ENCODE results near the gene NCLN. TPM values are rescaled to one million over a fixed set of nuclear protein-coding genes. Genes with fewer than 3 reads are reported as not detected.

The NCLN gene
- polyA plus RNA-seq, 3 donors = 26.3 to 51.8 (median 37.5) TPM

Other genes with a start within 250 kb of the NCLN start
- 1 to 10 TPM; 1.1 to 2.1 (median 1.7) TPM for gene ZNF77, start 241.0 kb upstream of the NCLN start, polyA plus RNA-seq
- 1 to 10 TPM in 2 of 3 donors, under 1 TPM in 1; 0.77 to 2.2 (median 1.8) TPM for gene TLE6, start 208.4 kb upstream of the NCLN start, polyA plus RNA-seq
- 10 to 100 TPM; 21.1 to 53.6 (median 25.2) TPM for gene TLE2, start 156.7 kb upstream of the NCLN start, polyA plus RNA-seq
- 100 to 1,000 TPM; 266 to 554 (median 286) TPM for gene TLE5, start 123.4 kb upstream of the NCLN start, polyA plus RNA-seq
- gene GNA11, start 91.6 kb upstream of the NCLN start, polyA plus RNA-seq = 10 to 100 TPM; 20.5 to 38.1 (median 36.8) TPM
- 1 to 10 TPM in 2 of 3 donors, under 1 TPM in 1; 0.86 to 8.5 (median 6.9) TPM for gene GNA15, start 49.9 kb upstream of the NCLN start, polyA plus RNA-seq
- gene S1PR4, start 7.2 kb upstream of the NCLN start, polyA plus RNA-seq = 1 to 10 TPM; 1.5 to 8.3 (median 8.2) TPM
- gene CELF5, start 38.7 kb downstream of the NCLN start, polyA plus RNA-seq = under 1 TPM; 0.01 to 0.63 (median 0.56) TPM
- 10 to 100 TPM; 57.8 to 87.3 (median 81.7) TPM for gene NFIC, start 180.7 kb downstream of the NCLN start, polyA plus RNA-seq